ENCODE results near the gene AP1M1. TPM values are rescaled to one million over a fixed set of nuclear protein-coding genes. Genes with fewer than 3 reads are reported as not detected.
A peak's percentile ranks its signal among the peaks of the same experiment; 100 is the strongest.

Gene AP1M1
- total RNA-seq, 2 donors from 2014 or later: 35.0 to 51.6 TPM

- peaks cover 3% of the 10 kb centered on the region for H3K27me3 Mint-ChIP-seq (ENCODE audit: insufficient read depth)
Observed at GRCh38 chr19:16263141-16263761, 65.5 kb downstream of the AP1M1 start.

GRCh38 chr19:16265205-16265604 lies 67.5 kb downstream of the AP1M1 start:
- DNase-seq: no peak
- Mint-ChIP-seq H3K36me3 (ENCODE audit: low read depth) (no peaks in the 10 kb centered on the region), H3K9me3 (peaks cover 3% of the 10 kb centered on the region), H3K27ac (no peak overlapping the region), H3K27me3 (ENCODE audit: insufficient read depth) (peaks cover 3% of the 10 kb centered on the region), H3K4me1 (peaks cover 23% of the 10 kb centered on the region), H3K4me3 (no peak overlapping the region)
- H3K4me1 ChIP-seq (ENCODE audit: control insufficient read depth, insufficient read depth, low read length): peaks cover 11% of the 10 kb centered on the region
- H3K4me3 ChIP-seq (ENCODE audit: low read length): no peak overlapping the region
- WGBS, 2 experiments (ENCODE audit: insufficient coverage in 1 of 2, insufficient read length in 1 of 2): 88 to 100% methylated on average over 2 to 3 of the region's 3 CpGs
- no peaks in the 10 kb centered on the region for H3K9me3 ChIP-seq (ENCODE audit: control insufficient read depth, low read length)
- H3K36me3 ChIP-seq (ENCODE audit: control insufficient read depth, insufficient read depth, low read length): no peaks in the 10 kb centered on the region
- H3K27me3 ChIP-seq (ENCODE audit: control insufficient read depth, insufficient read depth, low read length, poor library complexity, severe bottlenecking): no peaks in the 10 kb centered on the region
- no peak overlapping the region for H3K27ac ChIP-seq (ENCODE audit: low read depth, low read length)
- TF ChIP-seq CTCF (conservative IDR thresholded peaks at IDR 0.05): no peak
- H3K9ac ChIP-seq (ENCODE audit: extremely low read depth, low read length, poor library complexity, severe bottlenecking): no peak overlapping the region

More at GRCh38 chr19:16263141-16263761, 65.5 kb downstream of the AP1M1 start:
- no peak for TF ChIP-seq CTCF (conservative IDR thresholded peaks at IDR 0.05)
- H3K27ac Mint-ChIP-seq: peak overlapping the region; percentile 64
- DNase-seq: no peak
- H3K4me1 Mint-ChIP-seq: peaks cover 23% of the 10 kb centered on the region
- peak overlapping the region; percentile 11 for H3K9ac ChIP-seq (ENCODE audit: extremely low read depth, low read length, poor library complexity, severe bottlenecking)
- no peak overlapping the region for H3K4me3 Mint-ChIP-seq
- no peak overlapping the region for H3K27ac ChIP-seq (ENCODE audit: low read depth, low read length)
- H3K4me1 ChIP-seq (ENCODE audit: control insufficient read depth, insufficient read depth, low read length): peaks cover 11% of the 10 kb centered on the region
- H3K4me3 ChIP-seq (ENCODE audit: low read length): no peak overlapping the region
- H3K9me3 ChIP-seq (ENCODE audit: control insufficient read depth, low read length): no peaks in the 10 kb centered on the region
- no peaks in the 10 kb centered on the region for H3K27me3 ChIP-seq (ENCODE audit: control insufficient read depth, insufficient read depth, low read length, poor library complexity, severe bottlenecking)
- peaks cover 3% of the 10 kb centered on the region for H3K9me3 Mint-ChIP-seq
- 76 to 81% methylated on average over 11 to 13 of the region's 14 CpGs for WGBS, 2 experiments (ENCODE audit: insufficient coverage in 1 of 2, insufficient read length in 1 of 2)
- no peaks in the 10 kb centered on the region for H3K36me3 Mint-ChIP-seq (ENCODE audit: low read depth)
- no peaks in the 10 kb centered on the region for H3K36me3 ChIP-seq (ENCODE audit: control insufficient read depth, insufficient read depth, low read length)

DNA sequence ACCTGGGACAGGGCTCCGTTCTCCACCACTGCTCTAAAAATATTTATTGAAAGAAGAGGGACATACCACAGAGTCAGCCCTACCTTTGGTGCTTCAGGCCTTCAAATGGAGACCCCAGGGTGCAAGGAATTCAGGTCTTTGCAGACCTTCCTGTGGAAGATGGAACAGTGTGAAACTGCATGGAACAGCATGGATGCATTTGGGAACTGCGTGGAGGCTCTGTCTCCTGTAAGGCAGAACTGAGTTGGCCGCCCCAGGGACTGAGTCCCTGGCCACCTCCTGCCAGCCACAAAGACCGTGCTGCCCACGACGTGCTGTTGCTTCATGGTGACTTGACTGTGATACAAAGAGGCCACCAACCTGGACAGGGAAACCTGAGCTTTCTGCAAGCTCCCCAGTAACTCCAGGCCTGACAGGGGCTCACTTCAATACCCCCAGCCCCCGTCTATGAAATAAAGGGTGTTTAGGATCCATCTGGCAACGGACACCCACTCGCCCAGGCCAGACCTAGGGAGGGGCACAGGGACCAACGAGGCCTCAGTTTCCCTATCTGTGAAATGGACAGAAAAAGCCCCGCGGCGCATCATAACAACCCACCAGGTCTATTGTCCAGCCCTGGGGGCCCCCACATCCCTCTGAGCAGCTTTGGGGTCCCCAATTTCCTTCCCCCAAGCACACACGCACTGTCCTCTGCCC lies 68.3 kb downstream of the AP1M1 start:
- H3K36me3 Mint-ChIP-seq (ENCODE audit: low read depth): no peaks in the 10 kb centered on the region
- H3K4me3 ChIP-seq (ENCODE audit: low read length): no peak overlapping the region
- H3K4me3 Mint-ChIP-seq: no peak overlapping the region
- 92 to 93% methylated on average over 10 to 14 of the region's 14 CpGs for WGBS, 2 experiments (ENCODE audit: insufficient coverage in 1 of 2, insufficient read length in 1 of 2)
- no peak overlapping the region for H3K27ac ChIP-seq (ENCODE audit: low read depth, low read length)
- H3K27ac Mint-ChIP-seq: peak overlapping the region; percentile 81
- H3K9me3 ChIP-seq (ENCODE audit: control insufficient read depth, low read length): no peaks in the 10 kb centered on the region
- peaks cover 3% of the 10 kb centered on the region for H3K27me3 Mint-ChIP-seq (ENCODE audit: insufficient read depth)
- H3K36me3 ChIP-seq (ENCODE audit: control insufficient read depth, insufficient read depth, low read length): no peaks in the 10 kb centered on the region
- H3K9ac ChIP-seq (ENCODE audit: extremely low read depth, low read length, poor library complexity, severe bottlenecking): no peak overlapping the region
- H3K9me3 Mint-ChIP-seq: peaks cover 3% of the 10 kb centered on the region
- H3K4me1 ChIP-seq (ENCODE audit: control insufficient read depth, insufficient read depth, low read length): peaks cover 11% of the 10 kb centered on the region
- H3K27me3 ChIP-seq (ENCODE audit: control insufficient read depth, insufficient read depth, low read length, poor library complexity, severe bottlenecking): no peaks in the 10 kb centered on the region
- peaks cover 23% of the 10 kb centered on the region for H3K4me1 Mint-ChIP-seq
- no peak for TF ChIP-seq CTCF (conservative IDR thresholded peaks at IDR 0.05)
- DNase-seq: no peak

Measured in endodermal cell (in vitro differentiated cells).